ENCODE measurements around the gene EYA4.

The EYA4 gene

GRCh38 chr6:133265066-133265465, 23.9 kb downstream of the EYA4 start:
- Histone ChIP-seq H3K27ac (ENCODE audit: low read length) (no peak overlapping the region), H3K27me3 (ENCODE audit: low read depth, low read length) (no peaks in the 10 kb centered on the region), H3K9me3 (ENCODE audit: control insufficient read depth in 1 of 2, low read length in 2 of 2) (no peaks in the 10 kb centered on the region), H3K4me3 (ENCODE audit: low read depth in 1 of 2, low read length in 2 of 2) (no peak overlapping the region), H3K36me3 (ENCODE audit: control insufficient read depth in 1 of 2, insufficient read depth in 2 of 2, low read length in 2 of 2) (no peaks in the 10 kb centered on the region), H3K4me1 (ENCODE audit: control insufficient read depth in 1 of 2, insufficient read depth in 2 of 2, low read length in 2 of 2) (no peaks in the 10 kb centered on the region)

- no peaks in the 10 kb centered on the region for H3K4me1 ChIP-seq (ENCODE audit: control insufficient read depth in 1 of 2, insufficient read depth in 2 of 2, low read length in 2 of 2)
These were observed 25.0 kb downstream of the EYA4 start for GRCh38 chr6:133266186-133266585.

GRCh38 chr6:133268621-133269020, 27.5 kb downstream of the EYA4 start:
- Histone ChIP-seq H3K9me3 (ENCODE audit: control insufficient read depth in 1 of 2, low read length in 2 of 2) (no peaks in the 10 kb centered on the region), H3K4me3 (ENCODE audit: low read depth in 1 of 2, low read length in 2 of 2) (no peak overlapping the region), H3K27me3 (ENCODE audit: low read depth, low read length) (no peaks in the 10 kb centered on the region), H3K4me1 (ENCODE audit: control insufficient read depth in 1 of 2, insufficient read depth in 2 of 2, low read length in 2 of 2) (no peaks in the 10 kb centered on the region), H3K36me3 (ENCODE audit: control insufficient read depth in 1 of 2, insufficient read depth in 2 of 2, low read length in 2 of 2) (no peaks in the 10 kb centered on the region), H3K27ac (ENCODE audit: low read length) (no peak overlapping the region)

More at GRCh38 chr6:133266186-133266585, 25.0 kb downstream of the EYA4 start:
- H3K27me3 ChIP-seq (ENCODE audit: low read depth, low read length): no peaks in the 10 kb centered on the region
- H3K36me3 ChIP-seq (ENCODE audit: control insufficient read depth in 1 of 2, insufficient read depth in 2 of 2, low read length in 2 of 2): no peaks in the 10 kb centered on the region
- H3K27ac ChIP-seq (ENCODE audit: low read length): no peak overlapping the region
- H3K9me3 ChIP-seq (ENCODE audit: control insufficient read depth in 1 of 2, low read length in 2 of 2): no peaks in the 10 kb centered on the region
- no peak overlapping the region for H3K4me3 ChIP-seq (ENCODE audit: low read depth in 1 of 2, low read length in 2 of 2)

- no peaks in the 10 kb centered on the region for H3K9me3 ChIP-seq (ENCODE audit: control insufficient read depth in 1 of 2, low read length in 2 of 2)
- H3K27me3 ChIP-seq (ENCODE audit: low read depth, low read length): no peaks in the 10 kb centered on the region
- H3K4me1 ChIP-seq (ENCODE audit: control insufficient read depth in 1 of 2, insufficient read depth in 2 of 2, low read length in 2 of 2): no peaks in the 10 kb centered on the region
- no peak overlapping the region for H3K4me3 ChIP-seq (ENCODE audit: low read depth in 1 of 2, low read length in 2 of 2)
- no peaks in the 10 kb centered on the region for H3K36me3 ChIP-seq (ENCODE audit: control insufficient read depth in 1 of 2, insufficient read depth in 2 of 2, low read length in 2 of 2)
- no peak overlapping the region for H3K27ac ChIP-seq (ENCODE audit: low read length)
These were observed 33.7 kb downstream of the EYA4 start for GRCh38 chr6:133274813-133275212.

- Histone ChIP-seq H3K9me3 (ENCODE audit: control insufficient read depth in 1 of 2, low read length in 2 of 2) (no peaks in the 10 kb centered on the region), H3K27me3 (ENCODE audit: low read depth, low read length) (no peaks in the 10 kb centered on the region), H3K4me3 (ENCODE audit: low read depth in 1 of 2, low read length in 2 of 2) (no peak overlapping the region), H3K4me1 (ENCODE audit: control insufficient read depth in 1 of 2, insufficient read depth in 2 of 2, low read length in 2 of 2) (no peaks in the 10 kb centered on the region), H3K27ac (ENCODE audit: low read length) (no peak overlapping the region), H3K36me3 (ENCODE audit: control insufficient read depth in 1 of 2, insufficient read depth in 2 of 2, low read length in 2 of 2) (no peaks in the 10 kb centered on the region)
These were observed 34.1 kb downstream of the EYA4 start for GRCh38 chr6:133275213-133275612.

GRCh38 chr6:133277228-133277899, 36.2 kb downstream of the EYA4 start:
- Histone ChIP-seq H3K27me3 (ENCODE audit: low read depth, low read length) (no peaks in the 10 kb centered on the region), H3K4me1 (ENCODE audit: control insufficient read depth in 1 of 2, insufficient read depth in 2 of 2, low read length in 2 of 2) (no peaks in the 10 kb centered on the region), H3K27ac (ENCODE audit: low read length) (no peak overlapping the region), H3K4me3 (ENCODE audit: low read depth in 1 of 2, low read length in 2 of 2) (no peak overlapping the region), H3K36me3 (ENCODE audit: control insufficient read depth in 1 of 2, insufficient read depth in 2 of 2, low read length in 2 of 2) (no peaks in the 10 kb centered on the region), H3K9me3 (ENCODE audit: control insufficient read depth in 1 of 2, low read length in 2 of 2) (no peaks in the 10 kb centered on the region)

GRCh38 chr6:133277900-133278545, 36.9 kb downstream of the EYA4 start:
- Histone ChIP-seq H3K36me3 (ENCODE audit: control insufficient read depth in 1 of 2, insufficient read depth in 2 of 2, low read length in 2 of 2) (no peaks in the 10 kb centered on the region), H3K27me3 (ENCODE audit: low read depth, low read length) (no peaks in the 10 kb centered on the region), H3K27ac (ENCODE audit: low read length) (no peak overlapping the region), H3K9me3 (ENCODE audit: control insufficient read depth in 1 of 2, low read length in 2 of 2) (no peaks in the 10 kb centered on the region), H3K4me3 (ENCODE audit: low read depth in 1 of 2, low read length in 2 of 2) (no peak overlapping the region), H3K4me1 (ENCODE audit: control insufficient read depth in 1 of 2, insufficient read depth in 2 of 2, low read length in 2 of 2) (no peaks in the 10 kb centered on the region)

- no peak overlapping the region for H3K4me3 ChIP-seq (ENCODE audit: low read depth in 1 of 2, low read length in 2 of 2)
- no peaks in the 10 kb centered on the region for H3K9me3 ChIP-seq (ENCODE audit: control insufficient read depth in 1 of 2, low read length in 2 of 2)
- H3K27ac ChIP-seq (ENCODE audit: low read length): no peak overlapping the region
- no peaks in the 10 kb centered on the region for H3K4me1 ChIP-seq (ENCODE audit: control insufficient read depth in 1 of 2, insufficient read depth in 2 of 2, low read length in 2 of 2)
- no peaks in the 10 kb centered on the region for H3K36me3 ChIP-seq (ENCODE audit: control insufficient read depth in 1 of 2, insufficient read depth in 2 of 2, low read length in 2 of 2)
- H3K27me3 ChIP-seq (ENCODE audit: low read depth, low read length): no peaks in the 10 kb centered on the region
These were observed 45.6 kb downstream of the EYA4 start for GRCh38 chr6:133286765-133287164.

- Histone ChIP-seq H3K4me1 (ENCODE audit: control insufficient read depth in 1 of 2, insufficient read depth in 2 of 2, low read length in 2 of 2) (no peaks in the 10 kb centered on the region), H3K4me3 (ENCODE audit: low read depth in 1 of 2, low read length in 2 of 2) (no peak overlapping the region), H3K9me3 (ENCODE audit: control insufficient read depth in 1 of 2, low read length in 2 of 2) (no peaks in the 10 kb centered on the region), H3K27me3 (ENCODE audit: low read depth, low read length) (no peaks in the 10 kb centered on the region), H3K36me3 (ENCODE audit: control insufficient read depth in 1 of 2, insufficient read depth in 2 of 2, low read length in 2 of 2) (no peaks in the 10 kb centered on the region), H3K27ac (ENCODE audit: low read length) (no peak overlapping the region)
These were observed 47.5 kb downstream of the EYA4 start for GRCh38 chr6:133288662-133289061.

GRCh38 chr6:133289733-133290306, 48.7 kb downstream of the EYA4 start:
- Histone ChIP-seq H3K4me1 (ENCODE audit: control insufficient read depth in 1 of 2, insufficient read depth in 2 of 2, low read length in 2 of 2) (no peaks in the 10 kb centered on the region), H3K27ac (ENCODE audit: low read length) (no peak overlapping the region), H3K9me3 (ENCODE audit: control insufficient read depth in 1 of 2, low read length in 2 of 2) (no peaks in the 10 kb centered on the region), H3K4me3 (ENCODE audit: low read depth in 1 of 2, low read length in 2 of 2) (no peak overlapping the region), H3K27me3 (ENCODE audit: low read depth, low read length) (no peaks in the 10 kb centered on the region), H3K36me3 (ENCODE audit: control insufficient read depth in 1 of 2, insufficient read depth in 2 of 2, low read length in 2 of 2) (no peaks in the 10 kb centered on the region)

- Histone ChIP-seq H3K4me1 (ENCODE audit: control insufficient read depth in 1 of 2, insufficient read depth in 2 of 2, low read length in 2 of 2) (no peaks in the 10 kb centered on the region), H3K4me3 (ENCODE audit: low read depth in 1 of 2, low read length in 2 of 2) (no peak overlapping the region), H3K9me3 (ENCODE audit: control insufficient read depth in 1 of 2, low read length in 2 of 2) (no peaks in the 10 kb centered on the region), H3K27ac (ENCODE audit: low read length) (no peak overlapping the region), H3K27me3 (ENCODE audit: low read depth, low read length) (no peaks in the 10 kb centered on the region), H3K36me3 (ENCODE audit: control insufficient read depth in 1 of 2, insufficient read depth in 2 of 2, low read length in 2 of 2) (no peaks in the 10 kb centered on the region)
These were observed 49.8 kb downstream of the EYA4 start for GRCh38 chr6:133290930-133291329.
